ENCODE results near the gene GSE1. TPM values are rescaled to one million over a fixed set of nuclear protein-coding genes. Genes with fewer than 3 reads are reported as not detected.

GSE1 gene
- total and polyA plus RNA-seq, 2 of the 13 experiments (the other 11 are each of a cell fraction or from before 2014, with no cell fraction given) = 16.1 to 31.2 TPM

DNA sequence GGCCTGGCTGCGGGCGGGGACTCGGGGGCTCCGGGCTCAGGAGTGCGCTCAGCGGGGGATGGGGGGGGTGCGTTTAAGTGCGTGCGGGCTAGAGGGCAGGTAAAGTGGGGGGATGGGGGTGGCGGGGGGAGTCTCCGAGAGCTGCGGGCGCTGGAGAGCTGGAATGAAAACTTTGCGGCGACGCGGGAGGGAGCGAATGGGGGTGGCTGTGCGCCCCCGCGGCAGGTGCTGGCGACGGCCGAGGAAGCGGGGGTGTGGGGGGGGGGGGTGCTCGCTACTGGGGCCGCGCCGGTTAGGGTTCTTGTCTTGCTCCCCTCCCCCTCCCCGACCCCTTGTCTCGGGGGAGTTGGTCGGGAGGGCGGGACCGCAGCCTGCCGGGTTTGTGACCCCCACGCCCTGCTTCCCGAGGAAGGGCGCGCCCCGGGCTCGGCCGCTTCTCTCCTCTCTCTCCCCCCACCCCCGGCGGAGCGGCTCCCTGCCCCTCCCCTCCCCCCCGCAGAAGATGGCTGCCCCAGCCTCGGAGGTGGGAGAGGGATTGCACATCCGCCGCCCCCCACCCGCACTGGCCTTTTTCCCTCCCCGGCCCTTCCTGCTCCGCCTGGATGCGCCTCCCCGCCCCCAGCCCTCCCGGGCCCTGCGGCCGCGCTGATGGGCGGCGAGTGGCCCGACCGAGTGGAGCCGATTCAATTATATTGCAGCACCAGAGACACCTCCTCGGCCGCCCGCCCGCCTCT is 649 bp downstream of the GSE1 start (continued):
- TF ChIP-seq, protein P1, sequence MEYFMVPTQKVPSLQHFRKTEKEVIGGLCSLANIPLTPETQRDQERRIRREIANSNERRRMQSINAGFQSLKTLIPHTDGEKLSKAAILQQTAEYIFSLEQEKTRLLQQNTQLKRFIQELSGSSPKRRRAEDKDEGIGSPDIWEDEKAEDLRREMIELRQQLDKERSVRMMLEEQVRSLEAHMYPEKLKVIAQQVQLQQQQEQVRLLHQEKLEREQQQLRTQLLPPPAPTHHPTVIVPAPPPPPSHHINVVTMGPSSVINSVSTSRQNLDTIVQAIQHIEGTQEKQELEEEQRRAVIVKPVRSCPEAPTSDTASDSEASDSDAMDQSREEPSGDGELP (IDR thresholded peaks at IDR 0.05; ENCODE audit: borderline replicate concordance, low read depth) = no peak
- TF ChIP-seq CEBPB (IDR thresholded peaks at IDR 0.05; ENCODE audit: borderline replicate concordance, low read depth, low read length) (no peak), ZFP36L2 (CRISPR knock-in tag; IDR thresholded peaks at IDR 0.05) (no peak), ZNF558 (CRISPR knock-in tag; IDR thresholded peaks at IDR 0.05; ENCODE audit: borderline replicate concordance) (0 out of 2 replicates have a peak, but pooled peaks have one; percentile 11), ZNF354B (CRISPR knock-in tag; IDR thresholded peaks at IDR 0.05) (no peak), MED8 (CRISPR knock-in tag; IDR thresholded peaks at IDR 0.05; ENCODE audit: insufficient replicate concordance) (no peak), ZNF207 (IDR thresholded peaks at IDR 0.05; ENCODE audit: borderline replicate concordance) (no peak), HOXD1 (CRISPR knock-in tag; IDR thresholded peaks at IDR 0.05) (no peak), NFRKB (IDR thresholded peaks at IDR 0.05) (no peak), ARID2 (CRISPR knock-in tag; IDR thresholded peaks at IDR 0.05; ENCODE audit: borderline replicate concordance) (no peak), ZNF24 (IDR thresholded peaks at IDR 0.05) (no peak), FOXA3 (CRISPR knock-in tag; IDR thresholded peaks at IDR 0.05) (no peak), LCORL (IDR thresholded peaks at IDR 0.05) (no peak), LCORL (CRISPR knock-in tag; IDR thresholded peaks at IDR 0.05) (no peak), ZNF678 (CRISPR knock-in tag; IDR thresholded peaks at IDR 0.05) (no peak), HDAC6 (IDR thresholded peaks at IDR 0.05; ENCODE audit: low read depth, low read length) (no peak)
- TF ChIP-seq, protein P2, sequence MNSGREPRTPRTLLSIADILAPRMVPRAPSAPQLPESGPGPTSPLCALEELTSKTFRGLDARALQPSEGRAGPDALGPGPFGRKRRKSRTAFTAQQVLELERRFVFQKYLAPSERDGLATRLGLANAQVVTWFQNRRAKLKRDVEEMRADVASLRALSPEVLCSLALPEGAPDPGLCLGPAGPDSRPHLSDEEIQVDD (CRISPR knock-in tag; IDR thresholded peaks at IDR 0.05; ENCODE audit: borderline replicate concordance) = no peak
- TF ChIP-seq, protein P3, sequence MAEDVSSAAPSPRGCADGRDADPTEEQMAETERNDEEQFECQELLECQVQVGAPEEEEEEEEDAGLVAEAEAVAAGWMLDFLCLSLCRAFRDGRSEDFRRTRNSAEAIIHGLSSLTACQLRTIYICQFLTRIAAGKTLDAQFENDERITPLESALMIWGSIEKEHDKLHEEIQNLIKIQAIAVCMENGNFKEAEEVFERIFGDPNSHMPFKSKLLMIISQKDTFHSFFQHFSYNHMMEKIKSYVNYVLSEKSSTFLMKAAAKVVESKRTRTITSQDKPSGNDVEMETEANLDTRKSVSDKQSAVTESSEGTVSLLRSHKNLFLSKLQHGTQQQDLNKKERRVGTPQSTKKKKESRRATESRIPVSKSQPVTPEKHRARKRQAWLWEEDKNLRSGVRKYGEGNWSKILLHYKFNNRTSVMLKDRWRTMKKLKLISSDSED (CRISPR knock-in tag; IDR thresholded peaks at IDR 0.05) = no peak
- TF ChIP-seq, protein P4, sequence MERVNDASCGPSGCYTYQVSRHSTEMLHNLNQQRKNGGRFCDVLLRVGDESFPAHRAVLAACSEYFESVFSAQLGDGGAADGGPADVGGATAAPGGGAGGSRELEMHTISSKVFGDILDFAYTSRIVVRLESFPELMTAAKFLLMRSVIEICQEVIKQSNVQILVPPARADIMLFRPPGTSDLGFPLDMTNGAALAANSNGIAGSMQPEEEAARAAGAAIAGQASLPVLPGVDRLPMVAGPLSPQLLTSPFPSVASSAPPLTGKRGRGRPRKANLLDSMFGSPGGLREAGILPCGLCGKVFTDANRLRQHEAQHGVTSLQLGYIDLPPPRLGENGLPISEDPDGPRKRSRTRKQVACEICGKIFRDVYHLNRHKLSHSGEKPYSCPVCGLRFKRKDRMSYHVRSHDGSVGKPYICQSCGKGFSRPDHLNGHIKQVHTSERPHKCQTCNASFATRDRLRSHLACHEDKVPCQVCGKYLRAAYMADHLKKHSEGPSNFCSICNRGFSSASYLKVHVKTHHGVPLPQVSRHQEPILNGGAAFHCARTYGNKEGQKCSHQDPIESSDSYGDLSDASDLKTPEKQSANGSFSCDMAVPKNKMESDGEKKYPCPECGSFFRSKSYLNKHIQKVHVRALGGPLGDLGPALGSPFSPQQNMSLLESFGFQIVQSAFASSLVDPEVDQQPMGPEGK (CRISPR knock-in tag; IDR thresholded peaks at IDR 0.05) = peak; percentile 85
- TF ChIP-seq, protein P5, sequence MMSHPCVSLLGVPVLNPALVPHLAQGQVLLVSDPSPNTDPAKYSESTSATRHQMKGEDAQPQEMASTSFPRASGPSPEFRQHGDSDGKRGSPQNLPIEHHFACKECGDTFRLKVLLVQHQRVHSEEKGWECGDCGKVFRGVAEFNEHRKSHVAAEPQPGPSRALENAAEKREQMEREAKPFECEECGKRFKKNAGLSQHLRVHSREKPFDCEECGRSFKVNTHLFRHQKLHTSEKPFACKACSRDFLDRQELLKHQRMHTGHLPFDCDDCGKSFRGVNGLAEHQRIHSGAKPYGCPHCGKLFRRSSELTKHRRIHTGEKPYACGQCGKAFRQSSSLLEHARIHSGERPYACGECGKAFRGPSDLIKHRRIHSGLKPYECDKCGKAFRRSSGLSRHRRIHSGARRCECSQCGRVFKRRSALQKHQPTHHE (CRISPR knock-in tag; IDR thresholded peaks at IDR 0.05; ENCODE audit: borderline replicate concordance) = 0 out of 2 replicates have a peak, but pooled peaks have one; percentile 0
